Inflammatory macrophage treated with lipopolysaccharide for 1 hour (primary cell): ENCODE measurements around the gene SLC35F2.
A peak's percentile ranks its signal among the peaks of the same experiment; 100 is the strongest.
"Not testable (repeated sequence)": the region's sequence is repeated elsewhere in the genome, so short reads cannot be mapped to it uniquely, and the experiment has no call there.

Experiments used
- DNase-seq, 2 donors: peaks; one replicate each; pipeline ENCODE4 v3.0.0-alpha.2; 2020 to 2022

The SLC35F2 gene, protein sequence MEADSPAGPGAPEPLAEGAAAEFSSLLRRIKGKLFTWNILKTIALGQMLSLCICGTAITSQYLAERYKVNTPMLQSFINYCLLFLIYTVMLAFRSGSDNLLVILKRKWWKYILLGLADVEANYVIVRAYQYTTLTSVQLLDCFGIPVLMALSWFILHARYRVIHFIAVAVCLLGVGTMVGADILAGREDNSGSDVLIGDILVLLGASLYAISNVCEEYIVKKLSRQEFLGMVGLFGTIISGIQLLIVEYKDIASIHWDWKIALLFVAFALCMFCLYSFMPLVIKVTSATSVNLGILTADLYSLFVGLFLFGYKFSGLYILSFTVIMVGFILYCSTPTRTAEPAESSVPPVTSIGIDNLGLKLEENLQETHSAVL

DNA sequence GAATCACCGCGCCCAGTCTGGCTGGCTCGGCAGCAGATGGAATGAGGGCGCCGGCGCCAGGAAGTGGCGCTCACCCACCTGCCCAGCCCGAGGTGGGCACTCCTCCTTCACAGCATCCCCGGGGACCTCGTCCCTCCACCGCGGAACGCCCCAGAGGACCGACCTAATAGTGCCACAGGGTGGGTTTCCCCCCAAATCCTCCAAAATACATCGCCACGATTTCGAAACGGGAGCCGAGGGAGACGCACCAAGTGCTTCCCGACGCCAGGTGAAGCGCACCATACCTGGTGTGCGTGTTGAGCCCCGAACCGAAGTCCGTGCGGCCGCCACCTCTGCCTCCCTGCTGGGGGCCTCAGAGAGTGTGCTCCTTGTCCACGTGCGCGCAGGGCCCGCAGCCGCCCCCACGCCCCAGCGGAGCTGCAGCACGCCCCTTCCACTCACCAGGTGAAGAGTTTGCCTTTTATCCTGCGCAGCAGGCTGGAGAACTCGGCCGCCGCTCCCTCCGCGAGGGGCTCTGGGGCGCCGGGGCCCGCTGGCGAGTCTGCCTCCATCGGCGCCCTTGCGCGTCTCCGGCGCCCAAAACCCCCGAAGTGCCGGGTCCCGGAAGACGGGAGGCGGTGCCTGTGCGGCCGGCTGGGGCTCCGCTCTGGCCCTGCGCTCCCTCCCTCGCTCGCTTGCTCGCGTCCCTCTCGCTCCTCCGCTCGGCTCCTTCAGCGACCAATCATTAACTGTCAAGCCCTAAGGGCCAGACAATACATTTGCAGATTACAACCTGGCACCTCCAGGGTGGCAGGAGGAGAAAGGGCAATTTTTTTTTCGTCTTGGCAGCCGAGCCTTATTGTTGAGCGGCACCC, at the start of gene SLC35F2:
TSS of gene SLC35F2 (minus strand) at position 571 of the 854 bp plus-strand sequence. CDS start at position 551, 20 bp downstream.
- peak; percentile 44 to 53 for DNase-seq

DNA sequence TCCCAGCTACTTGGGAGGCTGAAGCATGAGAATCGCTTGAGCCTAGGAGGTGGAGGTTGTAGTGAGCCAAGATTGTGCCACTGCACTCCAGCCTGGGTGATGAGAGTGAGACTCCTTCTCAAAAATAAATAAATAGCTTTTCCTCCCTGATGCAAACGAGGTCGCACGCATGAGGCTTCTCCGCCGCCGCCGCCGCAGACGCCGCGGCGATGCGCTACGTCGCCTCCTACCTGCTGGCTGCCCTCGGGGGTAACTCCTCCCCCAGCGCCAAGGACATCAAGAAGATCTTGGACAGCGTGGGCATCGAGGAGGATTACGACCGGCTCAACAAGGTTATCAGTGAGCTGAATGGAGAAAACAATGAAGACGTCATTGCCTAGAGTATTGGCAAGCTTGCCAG, 49.6 kb upstream of the SLC35F2 start:
- DNase-seq: no peak

DNA sequence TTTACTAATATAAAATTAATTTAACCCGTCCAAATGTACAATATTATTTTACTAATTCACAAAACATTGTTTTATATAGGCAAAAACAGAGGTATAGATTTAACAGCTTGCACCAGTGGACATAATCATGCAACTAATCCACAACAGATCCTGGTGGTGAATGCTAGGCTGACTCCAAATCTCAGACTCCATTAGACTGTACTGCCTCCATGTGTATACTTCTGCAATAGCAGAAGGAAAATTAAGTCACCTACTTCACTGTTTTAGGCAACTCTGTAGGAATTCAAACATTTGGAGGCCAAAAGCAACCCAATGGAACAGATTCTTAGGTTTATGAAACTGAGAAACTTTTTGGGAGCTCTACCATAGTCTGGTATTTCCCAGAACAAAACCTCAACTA, 39.7 kb upstream of the SLC35F2 start:
- peak; percentile 34 to 41 for DNase-seq

DNA sequence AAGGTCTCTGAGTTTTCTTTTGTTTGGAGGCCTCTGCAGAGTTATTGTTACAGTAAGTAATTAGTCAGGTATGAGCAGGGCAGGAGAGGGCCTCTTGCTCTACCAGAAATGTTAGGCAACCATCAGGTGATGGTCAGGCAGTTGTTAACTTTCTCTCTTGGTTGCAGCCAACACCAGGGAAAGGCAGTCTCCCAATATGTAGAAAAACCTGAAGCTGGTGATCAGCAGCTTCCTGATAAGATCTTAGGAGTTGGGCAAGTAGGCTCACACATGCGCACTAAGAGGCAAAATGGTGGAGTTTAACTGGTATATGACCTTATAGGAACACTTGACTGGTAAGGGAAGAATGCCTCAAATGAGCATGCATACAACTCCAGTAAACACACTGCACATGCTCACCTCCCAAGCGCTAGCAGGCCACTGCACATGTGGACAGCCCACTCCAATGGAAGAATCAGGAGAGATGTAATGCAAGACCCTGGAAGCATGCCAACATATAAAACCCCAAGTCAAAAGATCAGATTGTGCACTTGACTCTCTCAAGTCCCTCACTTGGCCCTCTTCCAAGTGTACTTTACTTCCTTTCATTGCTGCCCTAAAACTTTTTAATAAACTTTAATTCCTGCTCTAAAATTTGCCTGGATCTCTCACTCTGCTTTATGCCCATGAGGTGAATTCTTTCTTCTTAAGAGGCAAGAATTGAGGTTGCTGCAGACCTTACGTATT, 23.7 kb upstream of the SLC35F2 start:
- no peak for DNase-seq

DNA sequence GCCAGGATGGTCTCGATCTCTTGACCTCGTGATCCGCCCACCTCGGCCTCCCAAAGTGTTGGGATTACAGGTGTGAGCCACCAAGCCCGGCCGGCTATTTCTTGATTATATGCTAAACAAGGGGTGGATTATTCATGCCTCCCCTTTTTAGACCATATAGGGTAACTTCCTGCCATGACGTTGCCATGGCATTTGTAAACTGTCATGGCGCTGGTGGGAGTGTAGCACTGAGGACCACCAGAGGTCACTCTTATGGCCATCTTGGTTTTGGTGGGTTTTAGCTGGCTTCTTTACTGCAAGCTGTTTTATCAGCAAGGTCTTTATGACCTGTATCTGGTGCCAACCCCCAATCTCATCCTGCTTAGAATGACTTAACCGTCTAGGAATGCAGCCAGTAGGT, 22.9 kb upstream of the SLC35F2 start:
- DNase-seq: not testable (repeated sequence)

DNA sequence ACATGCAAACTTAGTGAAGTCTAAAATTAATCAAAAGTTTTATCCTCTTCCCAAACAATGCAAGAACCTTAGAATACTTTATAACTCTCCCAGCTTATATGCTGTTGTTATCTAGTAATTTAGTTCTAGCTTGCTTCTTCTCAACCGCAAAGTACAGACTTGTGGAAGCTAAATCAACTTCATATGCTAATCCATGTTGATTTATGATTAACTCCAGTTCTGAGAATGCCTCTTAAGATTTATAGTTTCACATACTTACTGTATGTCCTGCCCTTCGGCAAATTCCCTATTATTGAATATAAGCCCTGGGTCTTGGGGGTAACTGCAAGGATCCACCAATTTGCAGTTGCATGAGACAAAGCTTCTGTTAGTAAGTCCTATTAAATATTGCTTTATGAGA, 17.6 kb upstream of the SLC35F2 start:
- no peak for DNase-seq

DNA sequence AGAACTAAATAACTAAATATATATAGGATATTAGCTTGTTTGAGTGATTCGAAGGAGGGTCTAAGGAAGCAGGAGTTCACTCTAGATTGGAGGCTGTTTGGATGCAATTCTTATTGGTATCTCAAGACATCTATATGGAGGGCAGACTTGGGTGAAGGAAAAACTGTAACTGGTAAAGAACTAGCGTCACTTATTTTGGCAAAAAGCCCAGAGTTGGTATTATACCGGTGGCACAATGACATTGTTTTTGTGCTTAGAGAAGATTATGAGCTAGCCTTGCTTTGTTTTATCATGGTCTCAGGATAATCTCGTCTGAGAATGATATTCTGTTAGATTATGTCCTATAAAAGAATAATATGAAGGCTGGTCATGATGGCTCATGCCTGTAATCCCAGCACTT, 6.0 kb upstream of the SLC35F2 start:
- DNase-seq: no peak

DNA sequence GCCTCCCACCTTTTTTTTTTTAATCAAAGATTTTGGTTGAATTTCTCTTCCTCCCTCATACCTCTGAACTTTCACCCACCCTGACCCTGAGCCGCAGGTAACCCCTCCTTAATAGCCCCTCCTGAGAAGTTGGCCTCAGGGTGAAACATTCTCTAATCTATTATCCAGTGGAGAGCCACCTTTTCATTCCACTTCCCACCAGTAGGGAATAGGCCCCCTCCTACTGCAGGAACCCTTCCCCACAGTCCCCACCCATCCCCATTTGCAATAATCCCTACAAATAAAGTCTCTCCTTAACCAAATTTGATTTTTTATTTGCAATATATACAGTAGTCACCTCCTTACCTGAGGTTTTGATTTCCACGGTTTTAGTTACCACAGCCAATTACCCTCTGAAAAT, 2.1 kb upstream of the SLC35F2 start:
- no peak for DNase-seq

DNA sequence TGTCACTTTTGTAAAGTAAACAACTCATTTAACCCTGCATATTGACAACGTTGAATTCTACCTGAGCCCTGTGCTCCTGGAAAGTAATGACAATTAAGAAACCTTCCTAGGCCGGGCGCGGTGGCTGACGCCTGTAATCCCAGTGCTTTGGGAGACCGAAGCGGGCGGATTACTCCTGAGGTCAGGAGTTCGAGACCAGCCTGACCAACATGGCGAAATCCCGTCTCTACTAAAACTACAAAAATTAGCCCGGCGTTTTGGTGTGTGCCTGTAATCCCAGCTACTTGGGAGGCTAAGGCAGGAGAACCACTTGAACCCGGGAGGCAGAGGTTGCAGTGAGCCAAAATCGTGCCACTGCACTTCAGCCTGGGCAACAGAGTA, 1.6 kb upstream of the SLC35F2 start:
- not testable (repeated sequence) for DNase-seq

DNA sequence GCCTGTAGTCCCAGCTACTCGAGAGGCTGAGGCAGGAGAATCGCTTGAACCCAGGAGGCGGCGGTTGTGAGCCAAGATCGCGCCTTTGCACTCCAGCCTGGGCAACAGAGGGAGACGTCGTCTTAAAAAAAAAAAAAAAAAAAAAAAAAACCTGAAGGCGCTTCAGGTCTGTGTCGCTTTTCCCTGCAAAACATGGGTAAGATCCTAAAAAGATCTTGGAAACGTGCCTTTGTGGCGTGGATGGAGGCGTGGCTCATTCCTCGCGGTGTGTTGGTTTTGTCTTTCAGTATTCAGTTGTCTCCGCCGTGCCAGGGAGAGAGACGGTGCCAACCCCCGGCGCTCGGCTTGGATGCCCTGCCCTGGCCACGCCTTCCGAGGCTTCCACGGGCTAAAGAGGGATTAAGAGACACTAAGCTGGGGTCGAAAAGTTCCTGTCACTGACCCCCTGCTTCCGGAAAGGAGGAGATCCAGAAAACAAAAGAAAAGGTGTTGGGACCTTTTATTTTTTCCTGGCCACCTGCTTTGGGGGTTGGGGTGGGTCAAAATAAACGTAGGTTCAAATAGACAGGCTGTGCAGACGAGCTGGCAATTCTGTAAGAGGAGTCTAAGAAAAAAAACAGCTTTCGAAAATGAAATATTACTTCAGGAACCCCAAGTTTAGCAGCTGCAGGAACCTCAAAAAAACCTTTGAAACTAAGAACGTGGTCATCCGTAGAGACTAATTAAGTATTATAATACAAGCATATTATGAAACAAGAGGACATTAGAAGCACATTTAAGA, 1.1 kb upstream of the SLC35F2 start:
- peak in 1 of 2 donors; percentile 25 for DNase-seq

DNA sequence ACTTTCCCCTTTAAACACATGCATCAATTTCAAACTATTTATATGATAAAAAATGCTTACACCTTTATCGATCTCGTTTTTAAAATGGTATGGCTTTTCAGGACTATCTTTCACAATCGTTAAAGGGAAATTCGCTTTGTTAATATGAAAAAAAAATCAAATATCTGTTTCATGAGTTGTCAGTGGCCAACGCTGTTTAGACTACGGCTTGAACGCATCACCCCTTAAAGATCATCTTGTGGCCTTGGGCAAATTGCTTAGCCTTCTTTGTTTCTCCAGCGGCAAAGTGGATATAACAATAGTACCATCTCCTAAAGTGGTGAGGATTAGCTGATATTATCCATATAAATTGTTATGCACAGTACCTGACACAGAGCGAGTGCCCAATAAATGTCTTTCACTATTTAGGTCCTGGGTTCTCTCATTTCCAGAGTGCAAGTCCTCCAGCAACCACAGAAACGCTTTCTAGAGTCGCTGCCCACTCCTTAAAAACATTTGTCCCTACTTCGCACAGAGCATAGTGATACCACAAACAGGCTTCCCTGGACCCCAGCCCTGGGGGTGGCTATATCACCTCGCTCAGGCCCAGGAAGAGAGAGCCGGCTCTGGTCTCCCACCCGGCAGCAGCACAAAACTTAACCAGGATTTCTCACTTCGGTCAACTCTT, 904 bp downstream of the SLC35F2 start:
- DNase-seq: no peak

DNA sequence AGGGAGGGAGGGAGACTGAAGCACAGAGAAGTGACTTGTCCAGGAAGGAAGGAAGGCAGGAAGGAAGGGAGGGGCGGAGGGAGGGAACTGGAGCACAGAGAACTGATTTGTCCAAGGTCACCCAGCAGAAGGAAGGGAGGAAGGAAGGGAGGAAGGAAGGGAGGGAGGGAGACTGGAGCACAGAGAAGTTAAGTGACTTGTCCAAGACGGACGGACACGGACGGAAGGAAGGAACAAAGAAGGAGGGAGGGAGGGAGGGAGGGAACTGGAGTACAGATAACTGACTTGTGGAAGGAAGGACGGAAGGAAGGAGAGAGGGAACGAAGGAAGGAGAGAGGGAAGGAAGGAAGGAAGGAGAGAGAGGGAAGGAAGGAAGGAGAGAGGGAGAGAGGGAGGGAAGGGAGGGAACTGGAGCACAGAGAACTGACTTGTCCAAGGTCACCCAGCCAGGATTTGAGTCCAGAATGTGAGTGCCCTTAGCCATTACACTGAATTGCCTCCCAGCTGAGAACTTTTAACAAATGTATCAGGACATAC, 1.5 kb downstream of the SLC35F2 start:
- DNase-seq: no peak

DNA sequence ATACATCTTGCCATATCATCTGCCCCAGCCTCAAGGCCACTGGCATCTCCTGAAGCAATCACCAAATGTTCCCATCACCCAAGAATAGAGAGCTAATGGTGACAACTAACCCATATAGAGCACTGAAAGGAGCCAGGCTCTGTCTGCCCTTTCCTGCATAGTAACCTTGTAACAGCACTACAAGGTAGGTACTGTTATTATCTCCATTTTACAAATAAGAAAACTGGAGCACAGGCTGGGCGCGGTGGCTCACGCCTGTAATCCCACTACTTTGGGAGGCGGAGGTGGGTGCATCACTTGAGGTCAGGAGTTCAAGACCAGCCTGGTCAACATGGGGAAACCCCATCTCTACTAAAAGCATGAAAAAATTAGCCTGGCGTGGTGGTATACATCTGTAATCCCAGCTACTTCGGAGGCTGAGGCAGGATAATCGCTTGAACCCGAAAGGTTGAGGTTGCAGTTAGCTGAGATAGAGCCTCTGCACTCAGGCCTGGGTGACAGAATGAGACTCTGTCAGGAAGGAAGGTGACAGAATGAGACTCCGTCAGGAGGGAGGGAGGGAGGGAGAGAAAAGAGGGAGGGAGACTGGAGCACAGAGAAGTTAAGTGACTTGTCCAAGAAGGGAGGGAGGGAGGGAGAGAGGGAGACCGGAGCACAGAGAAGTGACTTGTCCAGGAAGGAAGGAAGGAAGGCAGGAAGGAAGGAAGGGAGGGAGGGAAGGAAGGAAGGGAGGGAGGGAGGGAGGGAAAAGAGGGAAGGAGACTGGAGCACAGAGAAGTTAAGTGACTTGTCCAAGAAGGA, 2.2 kb downstream of the SLC35F2 start:
- no peak for DNase-seq

DNA sequence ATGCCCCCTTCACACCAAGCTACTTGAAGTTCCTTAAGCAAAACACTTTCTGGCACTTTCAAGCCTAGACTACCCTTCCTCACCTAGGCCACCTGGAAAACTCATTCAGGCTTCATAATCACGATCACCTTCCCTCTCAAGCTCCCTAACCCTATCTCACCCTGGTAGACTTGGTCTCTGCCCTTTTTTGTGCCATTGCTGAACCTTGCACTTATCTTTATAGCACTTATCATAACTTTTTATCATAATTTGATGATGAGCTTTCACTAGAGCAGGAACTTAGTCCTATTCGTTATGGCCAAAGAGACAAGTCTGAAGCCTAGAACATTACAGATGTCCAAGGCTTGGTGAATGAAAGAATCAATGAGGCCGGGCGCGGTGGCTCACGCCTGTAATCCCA, 5.5 kb downstream of the SLC35F2 start:
- DNase-seq: no peak

DNA sequence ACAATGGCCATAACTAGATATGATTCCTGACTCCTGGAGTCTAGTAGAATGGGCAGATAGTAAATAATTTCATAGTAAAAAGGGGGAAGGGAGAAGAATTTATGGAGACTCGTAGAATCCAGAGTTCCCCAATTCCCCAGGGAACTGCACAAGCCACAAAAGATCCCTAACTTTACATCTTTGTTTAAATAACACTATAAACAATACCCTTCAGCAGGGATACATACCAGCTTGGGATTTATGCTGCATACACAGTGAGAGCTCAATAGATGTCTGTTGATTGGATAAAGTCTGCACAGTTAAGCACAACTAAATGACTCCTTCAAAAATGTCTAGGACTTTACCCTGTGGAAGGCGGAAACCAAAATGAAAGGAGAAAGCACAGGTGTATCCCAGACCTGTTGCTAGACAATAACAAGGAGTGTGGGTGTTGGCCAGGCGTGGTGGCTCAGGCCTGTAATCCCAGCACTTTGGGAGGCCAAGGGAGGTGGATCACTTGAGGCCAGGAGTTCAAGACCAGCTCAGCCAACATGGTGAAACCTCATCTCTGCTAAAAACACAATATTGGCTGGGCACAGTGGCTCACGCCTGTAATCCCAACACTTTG, 6.8 kb downstream of the SLC35F2 start:
- DNase-seq: no peak

DNA sequence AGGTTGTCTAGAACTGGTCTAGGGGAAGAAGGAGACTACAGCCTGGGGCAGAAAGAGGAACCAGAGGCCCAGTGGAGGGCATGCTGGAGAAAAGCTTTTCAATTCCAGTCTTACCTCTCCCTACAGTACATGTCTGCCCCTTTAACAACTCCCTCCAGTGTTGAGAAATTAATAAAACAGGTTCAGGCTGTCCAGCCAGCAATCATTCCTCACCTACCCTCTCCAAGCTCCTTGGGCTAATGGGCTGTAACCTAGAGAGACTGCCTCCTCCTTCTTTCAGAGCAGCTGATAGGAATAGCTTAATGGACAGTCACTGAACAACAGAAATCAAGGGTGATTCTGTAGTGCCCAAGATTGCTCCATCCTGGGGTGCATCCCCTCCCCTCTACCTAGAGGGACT, 8.8 kb downstream of the SLC35F2 start:
- peak in 1 of 2 donors; percentile 41 for DNase-seq

DNA sequence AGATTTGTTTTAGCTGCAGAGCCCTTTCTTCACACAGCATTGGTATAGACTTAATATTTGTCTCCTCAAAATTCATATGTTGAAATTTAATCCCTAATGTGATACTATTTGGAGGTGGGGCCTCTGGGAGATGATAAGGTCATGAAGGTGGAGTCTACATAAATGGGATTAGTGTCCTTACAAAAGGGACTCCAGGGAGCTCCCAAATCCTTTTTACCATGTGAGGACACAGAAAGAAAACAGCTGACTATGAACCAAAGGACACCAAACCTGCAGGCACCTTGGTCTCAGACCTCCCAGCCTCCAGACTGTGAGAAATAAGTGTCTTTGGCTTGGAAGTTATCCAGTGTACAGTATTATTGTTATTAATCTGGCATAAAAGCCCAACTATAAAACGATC, 10.2 kb downstream of the SLC35F2 start:
- DNase-seq: no peak

DNA sequence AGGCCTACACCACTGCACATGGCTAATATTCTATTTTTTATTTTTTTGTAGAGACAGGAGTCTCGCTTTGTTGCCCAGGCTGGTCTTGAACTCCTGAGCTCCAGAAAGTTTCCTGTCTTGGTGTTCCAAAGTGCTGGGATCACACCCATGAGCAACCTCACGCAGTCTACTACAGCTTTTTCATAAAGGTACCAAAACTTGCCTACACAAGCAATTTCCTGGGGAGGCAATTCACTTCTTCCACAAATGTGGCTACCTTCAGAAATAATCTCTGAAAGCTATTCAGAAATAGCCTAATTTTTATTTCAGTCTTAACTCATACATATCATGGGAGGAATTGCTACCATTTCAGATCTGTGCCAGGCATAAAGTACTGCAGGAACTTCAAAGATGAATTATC, 11.4 kb downstream of the SLC35F2 start:
- no peak for DNase-seq

DNA sequence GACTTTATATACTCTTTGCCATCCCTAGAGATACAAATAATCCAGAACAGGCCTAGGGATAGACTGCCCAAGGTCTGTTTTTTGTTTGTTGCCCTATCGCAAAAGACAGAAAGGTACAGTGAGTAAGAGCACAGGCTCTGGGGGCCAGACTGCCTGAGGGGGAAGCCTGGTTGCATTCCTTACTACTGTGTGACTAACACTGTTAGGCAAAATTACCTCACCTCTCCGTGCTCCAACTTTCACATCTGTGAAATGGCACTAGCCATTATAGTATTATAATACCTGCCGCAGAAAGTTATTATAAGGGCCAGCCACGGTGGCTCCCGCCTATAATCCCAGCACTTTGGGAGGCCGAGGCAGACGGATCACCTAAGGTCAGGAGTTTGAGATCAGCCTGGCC, 14.5 kb downstream of the SLC35F2 start:
- DNase-seq: no peak

DNA sequence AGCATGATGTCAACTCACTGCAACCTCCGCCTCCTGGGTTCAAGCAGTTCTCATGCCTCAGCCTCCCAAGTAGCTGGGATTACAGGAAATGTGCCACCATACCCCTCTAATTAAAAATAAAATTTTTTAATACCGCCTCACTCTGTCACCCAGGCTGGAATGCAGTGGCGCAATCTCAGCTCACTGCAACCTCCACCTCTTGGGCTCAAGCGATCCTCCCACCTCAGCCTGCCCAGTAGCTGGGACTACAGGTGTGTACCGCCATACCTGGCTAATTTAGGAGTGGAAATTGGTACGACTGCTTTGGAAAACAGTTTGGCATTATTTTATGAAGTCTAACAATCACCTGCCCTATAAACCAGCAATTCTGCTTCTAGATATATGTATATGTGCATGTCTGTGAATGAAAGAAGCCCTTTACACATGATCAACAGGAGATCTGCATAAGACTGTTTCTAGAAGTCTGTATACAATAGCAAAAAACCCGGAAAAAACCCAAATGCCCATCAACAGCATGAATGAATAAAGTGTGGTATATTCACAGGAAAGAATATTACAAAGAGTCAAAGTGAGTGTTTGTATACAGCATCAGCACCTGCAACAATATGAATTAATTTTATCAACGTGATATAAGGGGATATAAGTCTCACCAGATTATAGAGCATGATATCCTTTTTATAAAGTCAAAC, 16.0 kb downstream of the SLC35F2 start:
- peak; percentile 51 to 61 for DNase-seq
